Endothelial cell (in vitro differentiated cells): ENCODE data around the gene SFXN3. TPM values are rescaled to one million over a fixed set of nuclear protein-coding genes. Genes with fewer than 3 reads are reported as not detected.

Experiments
- DNase-seq: peaks from one replicate; pipeline ENCODE4 v3.0.0; 2021; ENCODE audit warnings: low spot score
- H3K27ac Mint-ChIP-seq: one replicate; pipeline ENCODE4 v1.8.0; 2021; ENCODE audit warnings: mixed read lengths, inconsistent platforms; ENCODE audit not compliant: unreplicated experiment
- H3K27me3 Mint-ChIP-seq: one replicate; pipeline ENCODE4 v1.8.0; 2021; ENCODE audit warnings: mild to moderate bottlenecking, moderate library complexity, mixed read lengths, inconsistent platforms; ENCODE audit not compliant: unreplicated experiment
- H3K36me3 Mint-ChIP-seq: one replicate; pipeline ENCODE4 v1.8.0; 2021; ENCODE audit warnings: mild to moderate bottlenecking, low read depth, mixed read lengths, inconsistent platforms; ENCODE audit not compliant: unreplicated experiment
- H3K4me1 Mint-ChIP-seq: one replicate; pipeline ENCODE4 v1.8.0; 2021; ENCODE audit warnings: mild to moderate bottlenecking, mixed read lengths, inconsistent platforms; ENCODE audit not compliant: unreplicated experiment
- H3K4me3 Mint-ChIP-seq: one replicate; pipeline ENCODE4 v1.8.0; 2021; ENCODE audit warnings: mild to moderate bottlenecking, mixed read lengths, inconsistent platforms; ENCODE audit not compliant: unreplicated experiment
- H3K9me3 Mint-ChIP-seq: one replicate; pipeline ENCODE4 v1.8.0; 2021; ENCODE audit warnings: mixed read lengths, inconsistent platforms; ENCODE audit not compliant: unreplicated experiment
- total RNA-seq: library from RNA; stranded (reverse); fragmentation: NEBNext Ultra II Directional; extraction: Animal tissue kit (Norgen Biotek cat#: 25700); gene quantifications from one replicate; pipeline ENCODE4 v1.2.1, GENCODE V29; 2021; ENCODE audit not compliant: unreplicated experiment
- TF ChIP-seq, protein P1 (sequence below): fragments of 200-600 bp; sonication (generic); IDR thresholded peaks from one replicate; pipeline ENCODE4 v1.5.0; 2021; ENCODE audit warnings: antibody characterized with exemption; ENCODE audit not compliant: unreplicated experiment

Gene SFXN3
- total RNA-seq, 1 donor from 2014 or later: 27.1 TPM

DNA sequence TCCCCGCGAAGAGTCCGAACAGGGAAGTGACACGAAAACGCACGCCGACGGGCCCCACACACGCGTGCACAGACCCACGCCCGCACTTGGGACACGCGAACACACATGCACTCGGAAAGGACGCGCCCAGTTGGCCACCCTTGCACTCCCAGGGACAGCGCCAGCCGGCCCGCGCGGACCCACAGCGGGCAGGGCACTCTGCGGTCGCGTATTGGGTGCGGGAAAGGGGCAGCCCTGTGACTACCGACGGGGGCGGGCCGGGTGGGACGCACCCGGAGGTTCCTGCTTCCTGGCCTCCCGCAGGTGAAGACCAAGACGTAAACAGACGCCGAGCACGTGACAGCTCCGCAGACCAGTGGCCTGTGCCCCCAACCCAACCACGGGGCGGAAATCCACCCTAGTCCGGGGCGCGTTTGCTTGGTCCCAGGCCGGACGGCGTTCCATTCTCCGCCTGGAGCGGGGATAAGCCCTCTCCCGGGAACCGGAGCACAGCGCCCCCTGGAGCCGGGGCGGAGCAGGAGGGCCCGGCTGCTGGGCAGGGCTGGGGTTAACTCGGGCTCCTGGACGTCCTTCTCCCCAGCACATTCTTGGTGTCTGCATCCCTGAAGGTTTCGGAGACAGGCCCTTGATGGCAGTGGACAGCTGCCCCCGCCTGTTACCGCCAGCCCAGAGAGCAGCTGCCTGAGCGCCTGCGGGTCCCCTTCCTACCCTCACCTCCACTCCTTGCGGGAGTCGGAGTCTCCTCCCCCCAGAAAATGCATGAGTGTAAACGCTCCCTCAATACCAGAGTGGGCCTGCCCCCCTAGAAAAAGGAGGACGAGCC, 33.5 kb upstream of the SFXN3 start:
- Mint-ChIP-seq H3K27ac (peak overlapping the region; percentile 86), H3K9me3 (no peaks in the 10 kb centered on the region), H3K27me3 (peaks cover 10% of the 10 kb centered on the region), H3K36me3 (peaks cover 8% of the 10 kb centered on the region), H3K4me1 (peaks cover 32% of the 10 kb centered on the region), H3K4me3 (peak overlapping the region; percentile 95)
- peak; percentile 91 for DNase-seq
- TF ChIP-seq, protein P1, sequence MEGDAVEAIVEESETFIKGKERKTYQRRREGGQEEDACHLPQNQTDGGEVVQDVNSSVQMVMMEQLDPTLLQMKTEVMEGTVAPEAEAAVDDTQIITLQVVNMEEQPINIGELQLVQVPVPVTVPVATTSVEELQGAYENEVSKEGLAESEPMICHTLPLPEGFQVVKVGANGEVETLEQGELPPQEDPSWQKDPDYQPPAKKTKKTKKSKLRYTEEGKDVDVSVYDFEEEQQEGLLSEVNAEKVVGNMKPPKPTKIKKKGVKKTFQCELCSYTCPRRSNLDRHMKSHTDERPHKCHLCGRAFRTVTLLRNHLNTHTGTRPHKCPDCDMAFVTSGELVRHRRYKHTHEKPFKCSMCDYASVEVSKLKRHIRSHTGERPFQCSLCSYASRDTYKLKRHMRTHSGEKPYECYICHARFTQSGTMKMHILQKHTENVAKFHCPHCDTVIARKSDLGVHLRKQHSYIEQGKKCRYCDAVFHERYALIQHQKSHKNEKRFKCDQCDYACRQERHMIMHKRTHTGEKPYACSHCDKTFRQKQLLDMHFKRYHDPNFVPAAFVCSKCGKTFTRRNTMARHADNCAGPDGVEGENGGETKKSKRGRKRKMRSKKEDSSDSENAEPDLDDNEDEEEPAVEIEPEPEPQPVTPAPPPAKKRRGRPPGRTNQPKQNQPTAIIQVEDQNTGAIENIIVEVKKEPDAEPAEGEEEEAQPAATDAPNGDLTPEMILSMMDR: peak; percentile 93

GRCh38 chr10:100998183-100998990, 32.6 kb upstream of the SFXN3 start:
- H3K4me1 Mint-ChIP-seq: peaks cover 27% of the 10 kb centered on the region
- H3K36me3 Mint-ChIP-seq: peaks cover 8% of the 10 kb centered on the region
- peak overlapping the region; percentile 95 for H3K4me3 Mint-ChIP-seq
- no peaks in the 10 kb centered on the region for H3K9me3 Mint-ChIP-seq
- H3K27ac Mint-ChIP-seq: peak overlapping the region; percentile 88
- peak; percentile 72 for DNase-seq
- peaks cover 10% of the 10 kb centered on the region for H3K27me3 Mint-ChIP-seq
- TF ChIP-seq, protein P1: no peak

GRCh38 chr10:100998991-100999741, 31.9 kb upstream of the SFXN3 start:
- H3K27ac Mint-ChIP-seq: peak overlapping the region; percentile 88
- H3K9me3 Mint-ChIP-seq: no peaks in the 10 kb centered on the region
- H3K36me3 Mint-ChIP-seq: peaks cover 8% of the 10 kb centered on the region
- H3K4me1 Mint-ChIP-seq: peaks cover 23% of the 10 kb centered on the region
- TF ChIP-seq, protein P1: peak; percentile 99
- peaks cover 8% of the 10 kb centered on the region for H3K27me3 Mint-ChIP-seq
- DNase-seq: peak; percentile 84
- peak overlapping the region; percentile 95 for H3K4me3 Mint-ChIP-seq

- DNase-seq: peak; percentile 63
- Mint-ChIP-seq H3K27ac (peak within 1 kb of the TSS; percentile 88), H3K9me3 (no peaks in the 10 kb centered on the region), H3K36me3 (peaks cover 8% of the 10 kb centered on the region), H3K27me3 (peaks cover 8% of the 10 kb centered on the region), H3K4me1 (peaks cover 18% of the 10 kb centered on the region), H3K4me3 (peak within 1 kb of the TSS; percentile 95)
- TF ChIP-seq, protein P1: no peak
These were observed 31.3 kb upstream of the SFXN3 start, which contains the start of gene LZTS2 for GRCh38 chr10:100999742-101000126. Gene LZTS2, plus strand, starts transcription at chr10:100999808. Its CDS starts 2,731 bp downstream, at chr10:101002539.
